ENCODE results near the gene IFT43. TPM values are rescaled to one million over a fixed set of nuclear protein-coding genes. Genes with fewer than 3 reads are reported as not detected.

IFT43 gene
- total and polyA plus RNA-seq, 10 of the 15 experiments (the other 5 are each of a cell fraction or from before 2014, with no cell fraction given): 8.2 to 24.8 (median 14.0) TPM

DNA sequence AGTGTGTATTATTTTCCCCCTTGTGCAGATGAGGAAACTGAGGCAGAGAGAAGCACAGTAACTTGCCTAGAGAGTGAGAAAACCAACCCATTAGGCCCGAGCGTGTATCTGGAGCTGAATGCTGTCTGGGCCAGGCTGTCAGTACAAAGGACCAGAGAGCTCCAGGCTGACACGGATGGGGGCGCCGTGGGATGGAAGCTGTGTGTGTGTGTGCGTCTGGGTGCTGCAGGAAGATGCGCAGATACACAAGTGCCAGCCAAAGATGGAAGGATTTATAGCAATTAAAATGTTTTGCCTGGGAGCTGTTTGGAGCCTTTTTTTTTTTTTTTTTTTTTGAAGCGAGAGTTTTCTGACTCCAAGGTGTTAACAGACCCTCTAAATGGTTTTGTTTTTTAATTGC lies 112.5 kb downstream of the IFT43 start:
- ATAC-seq: no peak
- FAIRE-seq: no peak
- no peak for DNase-seq (ENCODE audit: low read depth, low spot score)
- Histone ChIP-seq H3K4me3 (no peak overlapping the region), H3K4me1 (ENCODE audit: control insufficient read depth, insufficient read depth, low read length) (no peaks in the 10 kb centered on the region), H4K20me1 (ENCODE audit: control insufficient read depth, insufficient read depth) (no peaks in the 10 kb centered on the region), H3K27me3 (replicated peaks in 1 of 2; ENCODE audit: control insufficient read depth in 2 of 2, insufficient read depth in 2 of 2, low read length in 1 of 2) (0 out of 4 replicates have a peak, but pooled peaks cover 0 to 1% of the 10 kb centered on the region in 2 experiments), H3K9ac (ENCODE audit: control insufficient read depth, insufficient read depth, low read length) (no peak overlapping the region), H3K27ac (ENCODE audit: control insufficient read depth, insufficient read depth) (no peak overlapping the region), H2AFZ (ENCODE audit: control insufficient read depth, low read depth, low read length) (no peak overlapping the region), H3K36me3 (ENCODE audit: control insufficient read depth in 2 of 2, insufficient read depth in 2 of 2, low read length in 1 of 2) (no peaks in the 10 kb centered on the region), H3K9me3 (replicated peaks; ENCODE audit: control insufficient read depth, insufficient read depth, low read length) (no peaks in the 10 kb centered on the region), H3K79me2 (ENCODE audit: control insufficient read depth, insufficient read depth, low read length) (no peaks in the 10 kb centered on the region), H3K4me2 (ENCODE audit: control insufficient read depth, insufficient read depth) (no peak overlapping the region)
- BruUV-seq (replicated peaks): no TSS peak
- RAD21 ChIA-PET (ENCODE audit: unreplicated experiment): no interaction called here
- CTCF ChIA-PET: no interaction called here
- WGBS (ENCODE audit: insufficient coverage, insufficient replicate concordance, low lambda C conversion rate, missing lambda C conversion rate): 67% methylated on average over 7 of the region's 8 CpGs
- SMC1A ChIA-PET (ENCODE audit: uncharacterized antibody, unreplicated experiment): interaction anchor here (0.6 kb wide), 1 partner anchor 155 kb away, joined by 3 read pairs; no protein-coding TSS in a partner anchor
- intact Hi-C loops (cut with micrococcal nuclease; ENCODE audit: unreplicated experiment) (no loop called here), in situ Hi-C loops (cut with MboI) (no loop called here)
- POLR2A ChIA-PET: interaction anchor here (0.6 kb wide), 1 partner anchor 60 kb away, joined by 3 read pairs; no protein-coding TSS in a partner anchor
- TF ChIP-seq, protein P1, sequence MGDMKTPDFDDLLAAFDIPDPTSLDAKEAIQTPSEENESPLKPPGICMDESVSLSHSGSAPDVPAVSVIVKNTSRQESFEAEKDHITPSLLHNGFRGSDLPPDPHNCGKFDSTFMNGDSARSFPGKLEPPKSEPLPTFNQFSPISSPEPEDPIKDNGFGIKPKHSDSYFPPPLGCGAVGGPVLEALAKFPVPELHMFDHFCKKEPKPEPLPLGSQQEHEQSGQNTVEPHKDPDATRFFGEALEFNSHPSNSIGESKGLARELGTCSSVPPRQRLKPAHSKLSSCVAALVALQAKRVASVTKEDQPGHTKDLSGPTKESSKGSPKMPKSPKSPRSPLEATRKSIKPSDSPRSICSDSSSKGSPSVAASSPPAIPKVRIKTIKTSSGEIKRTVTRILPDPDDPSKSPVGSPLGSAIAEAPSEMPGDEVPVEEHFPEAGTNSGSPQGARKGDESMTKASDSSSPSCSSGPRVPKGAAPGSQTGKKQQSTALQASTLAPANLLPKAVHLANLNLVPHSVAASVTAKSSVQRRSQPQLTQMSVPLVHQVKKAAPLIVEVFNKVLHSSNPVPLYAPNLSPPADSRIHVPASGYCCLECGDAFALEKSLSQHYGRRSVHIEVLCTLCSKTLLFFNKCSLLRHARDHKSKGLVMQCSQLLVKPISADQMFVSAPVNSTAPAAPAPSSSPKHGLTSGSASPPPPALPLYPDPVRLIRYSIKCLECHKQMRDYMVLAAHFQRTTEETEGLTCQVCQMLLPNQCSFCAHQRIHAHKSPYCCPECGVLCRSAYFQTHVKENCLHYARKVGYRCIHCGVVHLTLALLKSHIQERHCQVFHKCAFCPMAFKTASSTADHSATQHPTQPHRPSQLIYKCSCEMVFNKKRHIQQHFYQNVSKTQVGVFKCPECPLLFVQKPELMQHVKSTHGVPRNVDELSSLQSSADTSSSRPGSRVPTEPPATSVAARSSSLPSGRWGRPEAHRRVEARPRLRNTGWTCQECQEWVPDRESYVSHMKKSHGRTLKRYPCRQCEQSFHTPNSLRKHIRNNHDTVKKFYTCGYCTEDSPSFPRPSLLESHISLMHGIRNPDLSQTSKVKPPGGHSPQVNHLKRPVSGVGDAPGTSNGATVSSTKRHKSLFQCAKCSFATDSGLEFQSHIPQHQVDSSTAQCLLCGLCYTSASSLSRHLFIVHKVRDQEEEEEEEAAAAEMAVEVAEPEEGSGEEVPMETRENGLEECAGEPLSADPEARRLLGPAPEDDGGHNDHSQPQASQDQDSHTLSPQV (IDR thresholded peaks at IDR 0.05): no peak
- no peak for TF ChIP-seq CBX3 (IDR thresholded peaks at IDR 0.05; ENCODE audit: borderline replicate concordance, low read depth)
- TF ChIP-seq ZNF217 (IDR thresholded peaks at IDR 0.05): no peak
- no peak for TF ChIP-seq FOXM1 (IDR thresholded peaks at IDR 0.05; ENCODE audit: low read depth, low read length)
- no peak for TF ChIP-seq SREBF1 (IDR thresholded peaks at IDR 0.05; ENCODE audit: low read length)
- TF ChIP-seq, protein P2, sequence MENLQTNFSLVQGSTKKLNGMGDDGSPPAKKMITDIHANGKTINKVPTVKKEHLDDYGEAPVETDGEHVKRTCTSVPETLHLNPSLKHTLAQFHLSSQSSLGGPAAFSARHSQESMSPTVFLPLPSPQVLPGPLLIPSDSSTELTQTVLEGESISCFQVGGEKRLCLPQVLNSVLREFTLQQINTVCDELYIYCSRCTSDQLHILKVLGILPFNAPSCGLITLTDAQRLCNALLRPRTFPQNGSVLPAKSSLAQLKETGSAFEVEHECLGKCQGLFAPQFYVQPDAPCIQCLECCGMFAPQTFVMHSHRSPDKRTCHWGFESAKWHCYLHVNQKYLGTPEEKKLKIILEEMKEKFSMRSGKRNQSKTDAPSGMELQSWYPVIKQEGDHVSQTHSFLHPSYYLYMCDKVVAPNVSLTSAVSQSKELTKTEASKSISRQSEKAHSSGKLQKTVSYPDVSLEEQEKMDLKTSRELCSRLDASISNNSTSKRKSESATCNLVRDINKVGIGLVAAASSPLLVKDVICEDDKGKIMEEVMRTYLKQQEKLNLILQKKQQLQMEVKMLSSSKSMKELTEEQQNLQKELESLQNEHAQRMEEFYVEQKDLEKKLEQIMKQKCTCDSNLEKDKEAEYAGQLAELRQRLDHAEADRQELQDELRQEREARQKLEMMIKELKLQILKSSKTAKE (IDR thresholded peaks at IDR 0.05; ENCODE audit: low read depth, poor library complexity, severe bottlenecking): no peak
- no peak for TF ChIP-seq NR2F1 (conservative IDR thresholded peaks at IDR 0.05)
- no peak for TF ChIP-seq MEF2A (IDR thresholded peaks at IDR 0.05; ENCODE audit: insufficient read depth, low read depth, low read length)
- no peak for TF ChIP-seq CHD2 (IDR thresholded peaks at IDR 0.05; ENCODE audit: borderline replicate concordance, low read depth, low read length)
- no peak for TF ChIP-seq SIX5 (IDR thresholded peaks at IDR 0.05; ENCODE audit: low read depth, low read length, severe bottlenecking)
- TF ChIP-seq SPI1 (IDR thresholded peaks at IDR 0.05; ENCODE audit: borderline replicate concordance, insufficient read depth, low read depth, low read length): no peak
- TF ChIP-seq TARDBP (IDR thresholded peaks at IDR 0.05; ENCODE audit: borderline replicate concordance): no peak
- no peak for TF ChIP-seq NFXL1 (IDR thresholded peaks at IDR 0.05; ENCODE audit: borderline replicate concordance)
- TF ChIP-seq HDGF (IDR thresholded peaks at IDR 0.05): no peak
- no peak for TF ChIP-seq SP1 (IDR thresholded peaks at IDR 0.05; ENCODE audit: low read depth, low read length)
- TF ChIP-seq ATF7 (IDR thresholded peaks at IDR 0.05; ENCODE audit: low read depth): no peak
- TF ChIP-seq, protein P3, sequence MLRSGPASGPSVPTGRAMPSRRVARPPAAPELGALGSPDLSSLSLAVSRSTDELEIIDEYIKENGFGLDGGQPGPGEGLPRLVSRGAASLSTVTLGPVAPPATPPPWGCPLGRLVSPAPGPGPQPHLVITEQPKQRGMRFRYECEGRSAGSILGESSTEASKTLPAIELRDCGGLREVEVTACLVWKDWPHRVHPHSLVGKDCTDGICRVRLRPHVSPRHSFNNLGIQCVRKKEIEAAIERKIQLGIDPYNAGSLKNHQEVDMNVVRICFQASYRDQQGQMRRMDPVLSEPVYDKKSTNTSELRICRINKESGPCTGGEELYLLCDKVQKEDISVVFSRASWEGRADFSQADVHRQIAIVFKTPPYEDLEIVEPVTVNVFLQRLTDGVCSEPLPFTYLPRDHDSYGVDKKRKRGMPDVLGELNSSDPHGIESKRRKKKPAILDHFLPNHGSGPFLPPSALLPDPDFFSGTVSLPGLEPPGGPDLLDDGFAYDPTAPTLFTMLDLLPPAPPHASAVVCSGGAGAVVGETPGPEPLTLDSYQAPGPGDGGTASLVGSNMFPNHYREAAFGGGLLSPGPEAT (IDR thresholded peaks at IDR 0.05; ENCODE audit: low read depth): no peak
